Measurements from ENCODE around the gene SPATA6L. TPM values are rescaled to one million over a fixed set of nuclear protein-coding genes. Genes with fewer than 3 reads are reported as not detected.

Gene SPATA6L
- total and polyA plus RNA-seq, 10 of the 15 experiments (the other 5 are each of a cell fraction or from before 2014, with no cell fraction given) = 0.37 to 1.6 (median 0.91) TPM

DNA sequence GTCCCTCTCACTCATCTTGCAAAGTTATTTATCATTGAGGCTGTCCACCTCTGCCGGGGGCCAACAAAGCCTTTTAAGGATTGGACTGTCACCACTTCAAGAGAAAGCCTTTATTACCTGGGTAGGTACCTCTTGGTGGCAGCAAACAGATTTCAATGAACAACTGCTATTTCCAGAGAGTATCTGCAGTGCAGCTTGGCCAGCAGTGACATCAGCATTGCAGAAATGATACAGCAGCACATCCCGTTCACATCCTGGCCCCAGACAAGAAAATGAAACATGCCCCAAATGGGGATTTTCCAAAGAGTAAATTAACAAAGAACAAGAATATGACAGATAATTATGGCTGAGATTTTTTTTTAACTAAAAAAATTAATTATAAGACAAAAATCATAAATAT, 2.3 kb upstream of the SPATA6L start:
- SMC1A ChIA-PET (ENCODE audit: uncharacterized antibody, unreplicated experiment) = interaction anchor here (0.9 kb wide), 1 partner anchor 64 kb away, joined by 4 read pairs; no protein-coding TSS in a partner anchor
- Histone ChIP-seq H3K4me1 (ENCODE audit: control insufficient read depth, insufficient read depth, low read length) (peaks cover 18% of the 10 kb centered on the region), H4K20me1 (ENCODE audit: control insufficient read depth, insufficient read depth) (no peaks in the 10 kb centered on the region; the same call in 1 of the 2 replicates), H3K27ac (ENCODE audit: control insufficient read depth, insufficient read depth) (no peak overlapping the region), H2AFZ (ENCODE audit: control insufficient read depth, low read depth, low read length) (no peak overlapping the region), H3K79me2 (ENCODE audit: control insufficient read depth, insufficient read depth, low read length) (no peaks in the 10 kb centered on the region; the same call in none of the 2 replicates), H3K36me3 (ENCODE audit: control insufficient read depth in 2 of 2, insufficient read depth in 2 of 2, low read length in 1 of 2) (no peaks in the 10 kb centered on the region), H3K4me3 (no peak overlapping the region), H3K9ac (ENCODE audit: control insufficient read depth, insufficient read depth, low read length) (no peak overlapping the region), H3K9me3 (replicated peaks; ENCODE audit: control insufficient read depth, insufficient read depth, low read length) (no peaks in the 10 kb centered on the region), H3K4me2 (ENCODE audit: control insufficient read depth, insufficient read depth) (no peak overlapping the region), H3K27me3 (replicated peaks in 1 of 2; ENCODE audit: control insufficient read depth in 2 of 2, insufficient read depth in 2 of 2, low read length in 1 of 2) (no peaks in the 10 kb centered on the region)
- peak; percentile 45 for ATAC-seq
- RAD21 ChIA-PET (ENCODE audit: unreplicated experiment) = no interaction called here
- DNase-seq (ENCODE audit: low read depth, low spot score) = no peak
- intact Hi-C loops (cut with micrococcal nuclease; ENCODE audit: unreplicated experiment) (loop anchor here (10.0 kb wide), 1 partner anchor 776 kb away; no protein-coding TSS in a partner anchor), in situ Hi-C loops (cut with MboI) (no loop called here)
- peak; percentile 35; the same call in 1 of the 2 replicates for TF ChIP-seq JUNB (IDR thresholded peaks at IDR 0.05)
- no peak for TF ChIP-seq FOXK2 (IDR thresholded peaks at IDR 0.05)
- no peak for TF ChIP-seq TCF12 (IDR thresholded peaks at IDR 0.05; ENCODE audit: low read depth, low read length)
- no peak for TF ChIP-seq SUPT20H (IDR thresholded peaks at IDR 0.05; ENCODE audit: borderline replicate concordance, control insufficient read depth, low read depth, low read length)
- TF ChIP-seq KDM1A (IDR thresholded peaks at IDR 0.05; ENCODE audit: borderline replicate concordance) = no peak
- BruUV-seq (replicated peaks) = no TSS peak
- CTCF ChIA-PET = no interaction called here
- WGBS (ENCODE audit: insufficient coverage, insufficient replicate concordance, low lambda C conversion rate, missing lambda C conversion rate) = 57% methylated on average over 2 of the region's 2 CpGs
- POLR2A ChIA-PET = no interaction called here
- no peak for FAIRE-seq

DNA sequence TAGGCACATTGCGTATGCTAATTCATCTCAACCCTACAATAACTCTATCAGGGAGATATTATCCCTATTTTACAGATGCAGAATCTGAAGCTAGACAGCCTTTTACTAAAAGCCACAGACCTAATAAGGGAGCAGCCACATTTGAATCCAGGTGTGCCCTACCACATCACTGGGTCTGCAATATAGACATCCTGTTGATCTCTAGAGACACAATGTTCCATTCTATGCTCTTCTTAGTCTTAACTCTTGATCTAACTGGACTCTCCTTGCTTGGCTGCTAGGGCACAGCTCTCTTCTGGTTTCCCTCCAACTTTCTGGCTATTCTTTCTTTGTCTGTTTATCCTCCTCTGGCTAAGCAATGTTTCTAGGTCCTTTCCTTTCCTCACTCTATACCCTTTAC, 1.4 kb upstream of the SPATA6L start:
- TF ChIP-seq SMAD5 (IDR thresholded peaks at IDR 0.05; ENCODE audit: low read depth) (no peak), CHD2 (IDR thresholded peaks at IDR 0.05; ENCODE audit: borderline replicate concordance, low read depth, low read length) (no peak), BHLHE40 (IDR thresholded peaks at IDR 0.05; ENCODE audit: borderline replicate concordance in 1 of 2, low read depth in 2 of 2, low read length in 1 of 2) (no peak), CBFB (IDR thresholded peaks at IDR 0.05; ENCODE audit: low read depth) (no peak)
- TF ChIP-seq, protein P1, sequence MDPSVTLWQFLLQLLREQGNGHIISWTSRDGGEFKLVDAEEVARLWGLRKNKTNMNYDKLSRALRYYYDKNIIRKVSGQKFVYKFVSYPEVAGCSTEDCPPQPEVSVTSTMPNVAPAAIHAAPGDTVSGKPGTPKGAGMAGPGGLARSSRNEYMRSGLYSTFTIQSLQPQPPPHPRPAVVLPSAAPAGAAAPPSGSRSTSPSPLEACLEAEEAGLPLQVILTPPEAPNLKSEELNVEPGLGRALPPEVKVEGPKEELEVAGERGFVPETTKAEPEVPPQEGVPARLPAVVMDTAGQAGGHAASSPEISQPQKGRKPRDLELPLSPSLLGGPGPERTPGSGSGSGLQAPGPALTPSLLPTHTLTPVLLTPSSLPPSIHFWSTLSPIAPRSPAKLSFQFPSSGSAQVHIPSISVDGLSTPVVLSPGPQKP (IDR thresholded peaks at IDR 0.05; ENCODE audit: low read depth, low read length) = no peak
- DNase-seq (ENCODE audit: low read depth, low spot score) (no peak), FAIRE-seq (no peak), ATAC-seq (no peak)
- Histone ChIP-seq H4K20me1 (ENCODE audit: control insufficient read depth, insufficient read depth) (no peaks in the 10 kb centered on the region; the same call in 1 of the 2 replicates), H3K79me2 (ENCODE audit: control insufficient read depth, insufficient read depth, low read length) (peaks cover 3% of the 10 kb centered on the region), H3K4me1 (ENCODE audit: control insufficient read depth, insufficient read depth, low read length) (peaks cover 18% of the 10 kb centered on the region), H3K9me3 (replicated peaks; ENCODE audit: control insufficient read depth, insufficient read depth, low read length) (no peaks in the 10 kb centered on the region), H3K36me3 (ENCODE audit: control insufficient read depth in 2 of 2, insufficient read depth in 2 of 2, low read length in 1 of 2) (no peaks in the 10 kb centered on the region), H3K4me2 (ENCODE audit: control insufficient read depth, insufficient read depth) (no peak overlapping the region), H3K27me3 (replicated peaks in 1 of 2; ENCODE audit: control insufficient read depth in 2 of 2, insufficient read depth in 2 of 2, low read length in 1 of 2) (no peaks in the 10 kb centered on the region), H3K4me3 (no peak overlapping the region), H2AFZ (ENCODE audit: control insufficient read depth, low read depth, low read length) (no peak overlapping the region), H3K9ac (ENCODE audit: control insufficient read depth, insufficient read depth, low read length) (no peak overlapping the region), H3K27ac (ENCODE audit: control insufficient read depth, insufficient read depth) (no peak overlapping the region)
- no TSS peak for BruUV-seq (replicated peaks)
- ChIA-PET RAD21 (ENCODE audit: unreplicated experiment) (interaction anchor here (0.5 kb wide), 1 partner anchor 546 kb away, joined by 4 read pairs; no protein-coding TSS in a partner anchor), CTCF (interaction anchor here (0.6 to 0.8 kb wide), 2 partner anchors 11 to 42 kb away, joined by 3 read pairs; no protein-coding TSS in a partner anchor), SMC1A (ENCODE audit: uncharacterized antibody, unreplicated experiment) (no interaction called here), POLR2A (interaction anchor here (0.6 kb wide), 1 partner anchor 23 kb away, joined by 3 read pairs; no protein-coding TSS in a partner anchor)
- WGBS (ENCODE audit: insufficient coverage, insufficient replicate concordance, low lambda C conversion rate, missing lambda C conversion rate) = 94% methylated on average over 1 of the region's 1 CpG
- in situ Hi-C loops (cut with MboI) = no loop called here
- intact Hi-C loops (cut with micrococcal nuclease; ENCODE audit: unreplicated experiment) = loop anchor here (10.0 kb wide), 1 partner anchor 777 kb away; no protein-coding TSS in a partner anchor

Measured in GM12878 (cell line).